WERI-Rb-1 (cell line): ENCODE data around the gene ZNF419.
"Not testable (repeated sequence)": the region's sequence is repeated elsewhere in the genome, so short reads cannot be mapped to it uniquely, and the experiment has no call there.

Experiments used
- DNase-seq: peaks from one replicate; pipeline ENCODE4 v3.0.0-alpha.2; 2020
- H3K27ac ChIP-seq: fragments of 250-450 bp; sonication (Bioruptor Pico); 2 replicates; pipeline ENCODE4 v1.5.1; 2020; ENCODE audit warnings: mild to moderate bottlenecking, moderate library complexity
- H3K27me3 ChIP-seq: fragments of 250-450 bp; sonication (Bioruptor Pico); 2 replicates; pipeline ENCODE4 v1.5.1; 2021; ENCODE audit warnings: mild to moderate bottlenecking, low read depth, moderate library complexity; ENCODE audit not compliant: insufficient read depth, severe bottlenecking
- H3K36me3 ChIP-seq: fragments of 250-450 bp; sonication (Bioruptor Pico); 2 replicates; pipeline ENCODE4 v1.5.1; 2020; ENCODE audit warnings: mild to moderate bottlenecking, moderate library complexity
- H3K4me3 ChIP-seq: 2 replicates; pipeline ENCODE4 v1.5.1; 2011; ENCODE audit warnings: low read depth, mild to moderate bottlenecking, control low read depth, low read length
- H3K9me3 ChIP-seq: fragments of 250-450 bp; sonication (Bioruptor Pico); 2 replicates; pipeline ENCODE4 v1.5.1; 2021; ENCODE audit warnings: mild to moderate bottlenecking, moderate library complexity; ENCODE audit not compliant: severe bottlenecking
- TF ChIP-seq, protein P1 (sequence below): IDR thresholded peaks from 2 replicates; pipeline ENCODE4 v1.5.1; 2011; ENCODE audit warnings: low read depth, mild to moderate bottlenecking, control low read depth, inconsistent platforms, low read length

Gene ZNF419

DNA sequence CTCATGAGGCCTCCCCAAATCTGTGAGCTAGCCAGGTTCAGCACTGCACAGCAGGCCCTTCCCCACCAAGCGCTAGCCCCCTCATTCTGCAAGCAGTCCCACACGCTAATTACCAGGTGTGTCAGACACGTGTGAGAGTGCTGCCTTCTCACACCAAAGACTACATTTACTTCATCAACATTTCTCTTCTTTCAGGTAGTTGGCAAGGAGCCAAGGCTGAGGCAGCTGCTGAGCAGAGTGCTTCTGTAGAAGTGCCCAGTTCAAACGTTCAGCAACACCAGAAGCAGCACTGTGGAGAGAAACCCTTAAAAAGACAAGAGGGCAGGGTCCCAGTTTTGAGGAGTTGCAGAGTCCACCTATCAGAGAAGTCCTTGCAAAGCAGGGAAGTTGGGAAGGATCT lies 18.6 kb downstream of the ZNF419 start:
- TF ChIP-seq, protein P1, sequence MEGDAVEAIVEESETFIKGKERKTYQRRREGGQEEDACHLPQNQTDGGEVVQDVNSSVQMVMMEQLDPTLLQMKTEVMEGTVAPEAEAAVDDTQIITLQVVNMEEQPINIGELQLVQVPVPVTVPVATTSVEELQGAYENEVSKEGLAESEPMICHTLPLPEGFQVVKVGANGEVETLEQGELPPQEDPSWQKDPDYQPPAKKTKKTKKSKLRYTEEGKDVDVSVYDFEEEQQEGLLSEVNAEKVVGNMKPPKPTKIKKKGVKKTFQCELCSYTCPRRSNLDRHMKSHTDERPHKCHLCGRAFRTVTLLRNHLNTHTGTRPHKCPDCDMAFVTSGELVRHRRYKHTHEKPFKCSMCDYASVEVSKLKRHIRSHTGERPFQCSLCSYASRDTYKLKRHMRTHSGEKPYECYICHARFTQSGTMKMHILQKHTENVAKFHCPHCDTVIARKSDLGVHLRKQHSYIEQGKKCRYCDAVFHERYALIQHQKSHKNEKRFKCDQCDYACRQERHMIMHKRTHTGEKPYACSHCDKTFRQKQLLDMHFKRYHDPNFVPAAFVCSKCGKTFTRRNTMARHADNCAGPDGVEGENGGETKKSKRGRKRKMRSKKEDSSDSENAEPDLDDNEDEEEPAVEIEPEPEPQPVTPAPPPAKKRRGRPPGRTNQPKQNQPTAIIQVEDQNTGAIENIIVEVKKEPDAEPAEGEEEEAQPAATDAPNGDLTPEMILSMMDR: no peak
- Histone ChIP-seq H3K27ac (no peak overlapping the region), H3K9me3 (no peaks in the 10 kb centered on the region), H3K36me3 (peaks cover 22% of the 10 kb centered on the region), H3K27me3 (no peaks in the 10 kb centered on the region), H3K4me3 (no peak overlapping the region)
- DNase-seq: no peak

DNA sequence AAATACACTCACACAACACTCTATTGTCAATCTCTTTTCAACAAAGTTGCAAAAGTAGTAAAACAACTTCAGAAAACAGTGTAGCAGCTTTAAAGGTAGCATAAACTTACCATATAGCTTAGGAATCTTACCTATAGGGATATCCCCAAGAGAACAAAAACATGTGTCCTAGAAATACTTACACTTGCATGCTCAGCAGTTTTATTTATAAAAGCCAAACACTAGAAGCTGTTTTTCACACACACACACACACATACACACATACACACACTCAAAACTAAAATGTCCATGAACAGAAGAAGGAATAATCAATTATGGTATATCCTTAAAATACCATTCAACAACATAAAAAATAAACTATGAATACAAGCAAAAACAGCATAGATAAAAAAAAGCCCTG lies 23.9 kb downstream of the ZNF419 start:
- TF ChIP-seq, protein P1: no peak
- Histone ChIP-seq H3K27ac (no peak overlapping the region), H3K9me3 (peaks cover 7% of the 10 kb centered on the region), H3K27me3 (no peaks in the 10 kb centered on the region), H3K36me3 (peaks cover 16% of the 10 kb centered on the region), H3K4me3 (no peak overlapping the region)
- DNase-seq: no peak

DNA sequence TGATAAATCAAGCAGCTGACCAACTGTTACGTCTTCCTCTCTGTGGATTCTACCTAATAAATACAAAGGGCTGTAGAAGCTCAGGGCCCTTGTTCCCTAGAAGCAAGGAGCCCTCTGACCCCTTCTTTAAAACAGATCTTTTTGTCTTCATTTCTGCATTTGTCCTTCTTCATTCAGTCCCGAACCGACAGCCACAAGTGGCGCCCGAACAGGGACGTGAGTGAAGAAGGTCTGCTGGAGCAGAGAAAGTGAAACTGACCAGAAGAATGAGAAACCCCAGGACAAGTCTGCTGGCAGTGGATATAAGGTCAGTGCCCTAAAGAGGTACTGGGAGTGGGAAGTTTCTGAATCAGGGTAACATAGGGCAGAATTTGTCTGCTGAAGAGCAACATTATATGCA lies 25.3 kb downstream of the ZNF419 start:
- H3K9me3 ChIP-seq: peaks cover 7% of the 10 kb centered on the region
- H3K27ac ChIP-seq: no peak overlapping the region
- DNase-seq: no peak
- H3K27me3 ChIP-seq: no peaks in the 10 kb centered on the region
- TF ChIP-seq, protein P1: no peak
- H3K4me3 ChIP-seq: no peak overlapping the region
- peaks cover 6% of the 10 kb centered on the region for H3K36me3 ChIP-seq

DNA sequence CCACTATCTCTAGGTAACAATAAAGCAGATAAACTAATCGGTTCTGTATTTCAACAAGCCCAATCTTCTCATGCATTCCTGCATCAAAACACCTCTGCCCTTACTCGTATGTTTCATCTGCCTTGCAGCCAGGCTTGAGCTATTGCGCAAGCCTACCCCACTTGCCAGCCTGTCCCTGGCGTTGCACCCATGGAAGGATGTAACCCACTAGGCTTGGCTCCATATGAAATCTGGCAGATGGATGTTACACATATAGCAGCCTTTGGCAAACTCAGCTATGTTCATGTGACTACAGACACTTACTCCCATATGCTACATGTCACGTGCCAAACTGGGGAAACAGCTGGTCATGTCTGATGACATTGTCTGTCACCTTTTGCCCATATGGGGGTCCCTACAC lies 27.7 kb downstream of the ZNF419 start:
- H3K27me3 ChIP-seq: no peaks in the 10 kb centered on the region
- H3K4me3 ChIP-seq: no peak overlapping the region
- peaks cover 6% of the 10 kb centered on the region for H3K36me3 ChIP-seq
- TF ChIP-seq, protein P1: no peak
- H3K27ac ChIP-seq: no peak overlapping the region
- peaks cover 7% of the 10 kb centered on the region for H3K9me3 ChIP-seq
- no peak for DNase-seq

DNA sequence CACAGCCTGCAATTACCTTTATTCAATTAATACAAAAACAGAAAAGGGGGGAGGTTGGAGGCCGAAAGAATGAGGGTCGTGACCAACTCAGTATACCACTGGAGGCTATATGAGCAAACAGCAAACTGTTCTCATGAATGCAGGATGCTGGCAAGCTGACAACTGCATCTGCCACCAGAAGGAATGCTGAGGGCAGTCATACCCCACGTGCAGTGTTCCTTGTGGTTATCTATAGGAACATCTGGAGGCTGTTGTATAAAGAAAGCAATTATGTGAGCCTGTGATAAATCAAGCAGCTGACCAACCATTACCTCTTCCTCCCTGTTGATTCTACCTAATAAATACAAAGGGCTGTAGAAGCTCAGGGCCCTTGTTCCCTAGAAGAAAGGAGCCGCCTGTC lies 30.5 kb downstream of the ZNF419 start:
- H3K36me3 ChIP-seq, H3K4me3 ChIP-seq, H3K27ac ChIP-seq, H3K27me3 ChIP-seq, DNase-seq, H3K9me3 ChIP-seq: not testable (repeated sequence)

DNA sequence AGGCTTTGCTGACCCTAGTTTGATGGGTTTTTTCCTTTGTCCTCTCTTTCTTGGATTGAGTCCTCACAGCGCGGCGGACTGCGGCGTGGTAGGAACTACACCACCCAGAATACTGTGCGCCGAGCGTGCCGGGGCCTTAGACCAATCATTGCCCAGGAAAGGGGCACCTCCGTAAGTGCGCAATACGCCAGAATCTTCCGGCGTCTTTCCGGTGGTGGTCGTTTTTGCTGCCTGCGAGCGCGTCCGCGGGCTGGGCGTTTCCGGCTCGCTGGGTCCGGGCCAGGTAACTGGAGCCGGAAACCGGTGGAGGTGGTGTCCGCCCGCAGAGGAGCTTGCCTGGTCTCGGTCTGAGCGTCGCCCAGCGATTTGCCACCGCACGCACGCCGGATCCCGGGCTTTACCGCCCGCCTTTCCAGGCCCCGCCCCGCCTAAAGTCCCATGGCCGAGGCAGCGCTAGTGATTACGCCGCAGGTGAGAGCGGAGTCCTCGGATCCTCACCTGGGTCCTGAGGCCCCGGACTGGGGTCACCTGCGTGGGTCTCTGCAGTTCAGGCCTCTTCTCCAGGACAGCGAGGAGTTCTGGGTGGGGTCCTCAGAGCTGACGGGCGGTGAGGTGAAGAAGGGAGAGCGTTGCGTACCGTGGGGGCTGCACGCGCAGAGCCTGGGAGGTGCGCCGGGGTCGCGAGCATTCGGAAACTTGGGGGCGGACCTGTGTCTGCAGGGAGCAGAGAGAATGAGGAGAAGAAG lies 39.8 kb downstream of the ZNF419 start, which contains the start of gene ZNF549:
Gene ZNF549 (plus strand): TSS at position 221 of the 746 bp plus-strand sequence. CDS start 218 bp downstream, at position 439.
- peak; percentile 93 for DNase-seq
- H3K4me3 ChIP-seq: peak within 1 kb of the TSS; percentile 99
- H3K27me3 ChIP-seq: no peaks in the 10 kb centered on the region
- peak within 1 kb of the TSS; percentile 64 for H3K27ac ChIP-seq
- H3K36me3 ChIP-seq: peaks cover 9% of the 10 kb centered on the region
- H3K9me3 ChIP-seq: no peaks in the 10 kb centered on the region
- TF ChIP-seq, protein P1: no peak
